Coronary artery (tissue), 2 donors: ENCODE data around the gene HYPK.
"Not testable (repeated sequence)": the region's sequence is repeated elsewhere in the genome, so short reads cannot be mapped to it uniquely, and the experiment has no call there.

ENCODE experiments used
- DNase-seq: peaks from one replicate; pipeline ENCODE4 v3.0.0-alpha.2; 2017; ENCODE audit warnings: low spot score
- H3K27ac ChIP-seq, 2 donors: fragments of 200-600 bp; sonication (generic); one replicate each; pipeline ENCODE4 v1.5.1; 2016 to 2019
- H3K4me3 ChIP-seq: fragments of 200-600 bp; sonication (generic); 2 replicates; pipeline ENCODE4 v1.5.1; 2016; ENCODE audit warnings: mild to moderate bottlenecking, moderate library complexity
- CTCF ChIP-seq: fragments of 200-600 bp; sonication (generic); IDR thresholded peaks from one replicate; pipeline ENCODE4 v1.5.1; 2019; ENCODE audit warnings: antibody characterized with exemption

Gene HYPK

GRCh38 chr15:43828061-43828657 lies 27.8 kb downstream of the HYPK start:
- no peak for DNase-seq
- H3K4me3 ChIP-seq = no peak overlapping the region
- no peak overlapping the region for H3K27ac ChIP-seq
- no peak for TF ChIP-seq CTCF

DNA sequence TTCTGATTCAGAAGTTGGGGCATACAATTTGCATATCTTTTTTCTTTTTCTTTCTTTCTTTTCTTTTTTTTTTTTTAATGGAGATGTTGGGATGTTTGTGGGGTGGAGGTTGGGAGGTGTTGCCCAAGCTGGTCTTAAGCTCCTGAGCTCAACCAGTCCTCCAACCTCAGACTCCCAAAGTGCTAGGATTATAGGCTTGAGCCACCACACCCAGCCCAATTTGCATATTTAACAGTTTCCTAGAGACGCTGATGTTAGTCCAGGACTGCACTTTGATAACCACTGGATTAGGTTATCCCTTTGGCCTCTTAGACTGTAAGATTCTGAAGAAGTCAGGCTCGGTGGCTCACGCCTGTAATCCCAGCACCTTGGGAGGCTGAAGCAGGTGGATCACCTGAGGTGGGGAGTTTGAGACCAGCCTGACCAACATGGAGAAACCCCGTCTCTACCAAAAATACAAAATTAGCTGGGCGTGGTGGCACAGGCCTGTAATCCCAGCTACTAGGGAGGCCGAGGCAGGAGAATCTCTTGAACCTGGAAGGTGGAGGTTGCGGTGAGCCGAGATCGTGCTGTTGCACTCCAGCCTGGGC lies 29.6 kb downstream of the HYPK start:
- not testable (repeated sequence) for DNase-seq, H3K4me3 ChIP-seq, H3K27ac ChIP-seq

DNA sequence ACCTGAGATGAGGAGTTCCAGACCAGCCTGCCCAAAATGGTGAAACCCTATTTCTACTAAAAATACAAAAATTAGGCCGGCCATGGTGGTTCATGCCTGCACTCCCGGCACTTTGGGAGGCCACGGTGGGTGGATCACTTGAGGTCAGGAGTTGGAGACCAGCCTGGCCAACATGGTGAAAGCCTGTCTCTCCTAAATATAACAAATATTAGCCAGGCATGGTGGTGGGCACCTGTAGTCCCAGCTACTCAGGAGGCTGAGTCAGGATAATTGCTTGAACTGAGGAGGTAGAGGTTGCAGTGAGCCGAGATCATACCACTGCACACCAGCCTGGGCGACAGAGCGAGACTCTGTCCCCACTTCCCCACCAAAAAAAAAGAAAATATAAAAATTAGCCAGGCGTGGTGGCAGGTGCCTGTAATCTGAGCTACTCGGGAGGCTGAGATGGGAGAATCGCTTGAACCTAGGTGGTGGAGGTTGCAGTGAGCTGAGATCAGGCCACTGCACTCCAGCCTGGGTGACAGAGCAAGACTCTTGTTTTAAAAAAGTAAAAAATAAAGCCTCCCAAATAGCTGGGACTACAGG lies 30.4 kb downstream of the HYPK start:
- H3K27ac ChIP-seq, DNase-seq, H3K4me3 ChIP-seq: not testable (repeated sequence)

GRCh38 chr15:43831519-43832052 lies 31.2 kb downstream of the HYPK start:
- not testable (repeated sequence) for DNase-seq, H3K4me3 ChIP-seq, H3K27ac ChIP-seq

GRCh38 chr15:43832485-43832884 lies 32.1 kb downstream of the HYPK start:
- not testable (repeated sequence) for H3K27ac ChIP-seq, DNase-seq, H3K4me3 ChIP-seq

- no peak for TF ChIP-seq CTCF
- DNase-seq = no peak
Observed at GRCh38 chr15:43845421-43845820, 45.0 kb downstream of the HYPK start.

DNA sequence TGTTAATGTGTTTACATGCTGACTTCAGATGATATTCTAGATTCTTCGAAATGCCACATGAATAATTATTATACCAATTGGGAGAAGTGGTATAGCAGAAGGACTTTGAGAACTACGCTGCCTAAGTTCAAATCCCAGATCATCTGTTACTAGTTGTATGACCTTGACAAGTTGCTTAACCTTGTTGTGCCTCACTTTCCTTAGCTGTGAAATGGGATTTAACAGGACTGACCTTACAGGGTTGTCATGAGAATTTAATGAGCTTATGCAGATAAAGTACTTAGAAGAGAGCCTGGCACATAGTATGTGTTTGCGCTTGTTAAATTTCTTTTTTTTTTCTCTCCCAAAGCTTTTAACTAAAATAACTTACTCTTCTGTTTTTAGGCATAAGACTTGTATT lies 50.9 kb downstream of the HYPK start:
- no peak overlapping the region for H3K27ac ChIP-seq
- no peak for DNase-seq
- no peak overlapping the region for H3K4me3 ChIP-seq
- no peak for TF ChIP-seq CTCF

More at GRCh38 chr15:43845421-43845820, 45.0 kb downstream of the HYPK start:
- Histone ChIP-seq H3K4me3 (no peak overlapping the region), H3K27ac (no peak overlapping the region)

DNA sequence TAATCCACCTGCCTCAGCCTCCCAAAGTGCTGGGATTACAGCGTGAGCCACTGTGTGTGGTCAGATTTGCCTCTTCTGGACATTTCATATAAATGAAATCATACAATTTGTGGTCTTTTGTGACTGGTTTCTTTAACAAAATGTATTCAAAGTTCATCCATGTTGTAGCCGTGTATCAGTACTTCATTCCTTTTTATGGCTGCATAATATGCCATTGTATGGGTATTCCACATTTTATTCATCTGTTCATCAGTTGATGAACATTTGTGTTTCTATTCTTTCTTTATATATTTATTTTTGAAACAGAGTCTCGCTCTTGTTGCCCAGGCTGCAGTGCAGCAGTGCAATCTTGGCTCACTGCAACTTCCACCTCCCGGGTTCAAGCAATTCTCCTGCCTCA lies 52.2 kb downstream of the HYPK start:
- no peak for TF ChIP-seq CTCF
- Histone ChIP-seq H3K4me3 (no peak overlapping the region), H3K27ac (no peak overlapping the region)
- DNase-seq = no peak
